HepG2 (cell line): ENCODE data around the gene SERPINE2. TPM values are rescaled to one million over a fixed set of nuclear protein-coding genes. Genes with fewer than 3 reads are reported as not detected.

Experiments used
- AKAP8 ChIP-seq: sonication (generic); formaldehyde crosslinking; IDR thresholded peaks from 2 replicates; pipeline ENCODE4 v1.5.1; 2020; ENCODE audit warnings: mild to moderate bottlenecking, missing genetic modification reagents
- DNMT1 ChIP-seq: sonication (generic); formaldehyde crosslinking; IDR thresholded peaks from 2 replicates; pipeline ENCODE4 v1.5.1; 2020; ENCODE audit warnings: mild to moderate bottlenecking, missing genetic modification reagents
- FOSL2 ChIP-seq: sonication (generic); formaldehyde crosslinking; IDR thresholded peaks from 2 replicates; pipeline ENCODE4 v1.4.0; 2020; ENCODE audit warnings: missing genetic modification reagents
- GTF2F1 ChIP-seq: fragments of 150-350 bp; IDR thresholded peaks from 2 replicates; pipeline ENCODE4 v1.6.1; 2014; ENCODE audit warnings: low read length
- HMG20A ChIP-seq: IDR thresholded peaks from 2 replicates; pipeline ENCODE4 v1.6.1; 2016; ENCODE audit warnings: borderline replicate concordance
- JARID2 ChIP-seq: sonication (generic); formaldehyde crosslinking; IDR thresholded peaks from 2 replicates; pipeline ENCODE4 v1.8.1; 2023; ENCODE audit warnings: missing genetic modification reagents, inconsistent platforms; ENCODE audit not compliant: insufficient replicate concordance
- KDM1A ChIP-seq: IDR thresholded peaks from 2 replicates; pipeline ENCODE4 v1.6.1; 2016; ENCODE audit warnings: missing compliant biosample characterization
- MTF2 ChIP-seq: sonication (generic); formaldehyde crosslinking; IDR thresholded peaks from 2 replicates; pipeline ENCODE4 v1.5.0; 2020; ENCODE audit warnings: missing genetic modification reagents, borderline replicate concordance
- NCOA2 ChIP-seq: sonication (generic); formaldehyde crosslinking; IDR thresholded peaks from 2 replicates; pipeline ENCODE4 v1.8.0; 2022; ENCODE audit warnings: inconsistent platforms
- NFKB2 ChIP-seq: sonication (generic); formaldehyde crosslinking; IDR thresholded peaks from 2 replicates; pipeline ENCODE4 v1.4.0; 2020; ENCODE audit warnings: missing genetic modification reagents, borderline replicate concordance
- REPIN1 ChIP-seq: sonication (generic); formaldehyde crosslinking; IDR thresholded peaks from 2 replicates; pipeline ENCODE4 v1.8.0; 2022; ENCODE audit warnings: missing genetic modification reagents, low read depth, mild to moderate bottlenecking, borderline replicate concordance
- SPEN ChIP-seq: sonication (generic); formaldehyde crosslinking; IDR thresholded peaks from 2 replicates; pipeline ENCODE4 v1.5.1; 2020; ENCODE audit warnings: low read depth, mild to moderate bottlenecking, missing genetic modification reagents
- TARDBP ChIP-seq: sonication (generic); formaldehyde crosslinking; IDR thresholded peaks from 2 replicates; pipeline ENCODE4 v1.8.0; 2022; ENCODE audit warnings: mild to moderate bottlenecking, missing genetic modification reagents
- ZBTB7A ChIP-seq: sonication (generic); formaldehyde crosslinking; IDR thresholded peaks from 2 replicates; pipeline ENCODE4 v1.8.0; 2022; ENCODE audit warnings: mild to moderate bottlenecking, missing genetic modification reagents
- ZNF205 ChIP-seq: IDR thresholded peaks from 2 replicates; pipeline ENCODE4 v1.6.1; 2018; ENCODE audit warnings: missing biosample characterization, missing genetic modification reagents
- ZNF251 ChIP-seq: sonication (generic); formaldehyde crosslinking; IDR thresholded peaks from 2 replicates; pipeline ENCODE4 v1.9.0; 2021; ENCODE audit warnings: mild to moderate bottlenecking, missing genetic modification reagents
- ZNF30 ChIP-seq: sonication (generic); formaldehyde crosslinking; IDR thresholded peaks from 2 replicates; pipeline ENCODE4 v1.5.0; 2020; ENCODE audit warnings: mild to moderate bottlenecking, missing genetic modification reagents
- ZNF460 ChIP-seq: sonication (generic); formaldehyde crosslinking; IDR thresholded peaks from 2 replicates; pipeline ENCODE4 v1.5.1; 2020; ENCODE audit warnings: missing genetic modification reagents, mild to moderate bottlenecking, borderline replicate concordance
- ZNF501 ChIP-seq: sonication (generic); formaldehyde crosslinking; IDR thresholded peaks from 2 replicates; pipeline ENCODE4 v1.5.1; 2020; ENCODE audit warnings: mild to moderate bottlenecking, moderate library complexity, missing genetic modification reagents
- ZNF543 ChIP-seq: sonication (generic); formaldehyde crosslinking; IDR thresholded peaks from 2 replicates; pipeline ENCODE4 v1.4.0; 2020; ENCODE audit warnings: mild to moderate bottlenecking, missing genetic modification reagents
- ZNF878 ChIP-seq: sonication (generic); formaldehyde crosslinking; IDR thresholded peaks from 2 replicates; pipeline ENCODE4 v1.8.1; 2023; ENCODE audit warnings: mild to moderate bottlenecking, missing genetic modification reagents, moderate library complexity
- ZSCAN25 ChIP-seq: sonication (generic); formaldehyde crosslinking; IDR thresholded peaks from 2 replicates; pipeline ENCODE4 v1.8.0; 2022; ENCODE audit warnings: mild to moderate bottlenecking, missing genetic modification reagents
- polyA plus RNA-seq, 8 experiments: library from polyadenylated mRNA; depleted of rRNA in 3 of 8; stranded (reverse) in 7 of 8; unstranded in 1 of 8; fragments of >200 nt; fragmentation: Illumina TruSeq in 4 of 8; extraction: Trizol in 4 of 8; gene quantifications; 2 replicates each; pipeline versions ENCODE4 v1.2.1 to v1.2.3, GENCODE V29; 2011 to 2016; ENCODE audit warnings: low read depth in 4 of 8, missing spikeins in 1 of 8, mixed read lengths in 1 of 8; ENCODE audit not compliant: insufficient read depth in 1 of 8
- total RNA-seq, 5 experiments: library from RNA; depleted of rRNA; stranded (reverse); fragments of >200 nt; fragmentation: Illumina TruSeq; extraction: Trizol; gene quantifications; 2 replicates each; pipeline ENCODE4 v1.2.3, GENCODE V29; 2016; ENCODE audit warnings: low read depth in 1 of 5
- TF ChIP-seq, protein P1 (sequence below): sonication (generic); formaldehyde crosslinking; IDR thresholded peaks from 2 replicates; pipeline ENCODE4 v1.5.0; 2020; ENCODE audit warnings: missing genetic modification reagents, mild to moderate bottlenecking, borderline replicate concordance
- TF ChIP-seq, protein P2 (sequence below): sonication (generic); formaldehyde crosslinking; IDR thresholded peaks from 2 replicates; pipeline ENCODE4 v1.5.0; 2020; ENCODE audit warnings: missing genetic modification reagents, mild to moderate bottlenecking, borderline replicate concordance
- TF ChIP-seq, protein P3 (sequence below): sonication (generic); formaldehyde crosslinking; IDR thresholded peaks from 2 replicates; pipeline ENCODE4 v1.8.0; 2023; ENCODE audit warnings: mild to moderate bottlenecking, missing genetic modification reagents
- TF ChIP-seq, protein P4 (sequence below): sonication (generic); formaldehyde crosslinking; IDR thresholded peaks from 2 replicates; pipeline ENCODE4 v1.8.0; 2022; ENCODE audit warnings: mild to moderate bottlenecking, missing genetic modification reagents

Gene SERPINE2
- total and polyA plus RNA-seq, 2 of the 13 experiments (the other 11 are each of a cell fraction or from before 2014, with no cell fraction given), result 7.9 to 18.1 TPM

DNA sequence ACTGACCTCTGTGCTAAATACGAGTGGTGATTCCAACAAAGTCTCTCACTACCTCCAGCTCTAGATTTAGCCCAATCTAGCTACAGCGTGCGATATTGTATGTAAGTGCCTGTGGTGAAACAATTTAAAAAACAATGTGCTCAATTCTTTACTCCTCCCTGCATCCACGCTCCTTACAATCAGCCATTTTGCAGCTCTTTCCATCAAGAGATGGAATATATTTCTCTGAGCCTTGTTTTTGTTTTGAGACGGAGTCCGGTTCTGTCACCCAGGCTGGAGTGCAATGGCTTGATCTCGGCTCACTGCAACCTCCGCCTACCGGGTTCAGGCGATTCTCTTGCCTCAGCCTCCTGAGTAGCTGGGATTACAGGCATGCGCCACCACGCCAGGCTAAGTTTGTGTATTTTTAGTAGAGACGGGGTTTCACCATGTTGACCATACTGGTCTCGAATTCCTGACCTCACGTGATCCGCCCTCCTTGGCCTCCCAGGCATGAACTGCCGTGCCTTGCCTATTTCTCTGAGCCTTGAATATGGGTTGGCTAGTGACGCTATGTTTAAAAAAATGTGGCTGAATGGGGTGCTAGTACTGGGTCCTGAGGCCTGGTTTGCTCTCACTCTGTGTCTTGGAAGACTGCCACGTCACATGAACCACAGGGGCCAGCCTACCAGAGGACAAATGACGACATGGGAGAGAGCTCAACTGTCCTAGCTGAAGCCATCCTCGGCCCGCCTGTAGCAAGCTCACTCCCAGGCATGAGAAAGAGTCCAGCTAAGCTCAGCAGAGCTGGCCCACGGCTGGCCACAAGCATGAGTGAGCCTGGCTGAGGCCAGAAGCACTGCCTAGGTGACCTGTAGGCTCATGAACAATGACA is 108.7 kb downstream of the SERPINE2 start (continued):
- TF ChIP-seq ZNF205 (CRISPR knock-in tag), result peak; percentile 50; the same call in 1 of the 2 replicates
- peak; percentile 70; the same call in 1 of the 2 replicates for TF ChIP-seq GTF2F1
- TF ChIP-seq DNMT1 (CRISPR knock-in tag), result peak; percentile 89
- peak; percentile 12; the same call in 1 of the 2 replicates for TF ChIP-seq KDM1A (CRISPR knock-in tag)
- TF ChIP-seq JARID2 (CRISPR knock-in tag), result peak; percentile 46
- TF ChIP-seq ZNF30 (CRISPR knock-in tag), result 0 out of 2 replicates have a peak, but pooled peaks have one; percentile 56
- peak; percentile 53 for TF ChIP-seq FOSL2 (CRISPR knock-in tag)
- 0 out of 2 replicates have a peak, but pooled peaks have one; percentile 45 for TF ChIP-seq ZBTB7A
- TF ChIP-seq, protein P1, sequence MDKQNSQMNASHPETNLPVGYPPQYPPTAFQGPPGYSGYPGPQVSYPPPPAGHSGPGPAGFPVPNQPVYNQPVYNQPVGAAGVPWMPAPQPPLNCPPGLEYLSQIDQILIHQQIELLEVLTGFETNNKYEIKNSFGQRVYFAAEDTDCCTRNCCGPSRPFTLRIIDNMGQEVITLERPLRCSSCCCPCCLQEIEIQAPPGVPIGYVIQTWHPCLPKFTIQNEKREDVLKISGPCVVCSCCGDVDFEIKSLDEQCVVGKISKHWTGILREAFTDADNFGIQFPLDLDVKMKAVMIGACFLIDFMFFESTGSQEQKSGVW (CRISPR knock-in tag), result no peak
- TF ChIP-seq TARDBP (CRISPR knock-in tag), result peak; percentile 76; the same call in 1 of the 2 replicates
- peak; percentile 63 for TF ChIP-seq NCOA2 (CRISPR knock-in tag)
- TF ChIP-seq SPEN (CRISPR knock-in tag), result peak; percentile 82
- 0 out of 2 replicates have a peak, but pooled peaks have one; percentile 33 for TF ChIP-seq ZNF251 (CRISPR knock-in tag)
- TF ChIP-seq ZNF501 (CRISPR knock-in tag), result peak; percentile 99
- TF ChIP-seq, protein P2, sequence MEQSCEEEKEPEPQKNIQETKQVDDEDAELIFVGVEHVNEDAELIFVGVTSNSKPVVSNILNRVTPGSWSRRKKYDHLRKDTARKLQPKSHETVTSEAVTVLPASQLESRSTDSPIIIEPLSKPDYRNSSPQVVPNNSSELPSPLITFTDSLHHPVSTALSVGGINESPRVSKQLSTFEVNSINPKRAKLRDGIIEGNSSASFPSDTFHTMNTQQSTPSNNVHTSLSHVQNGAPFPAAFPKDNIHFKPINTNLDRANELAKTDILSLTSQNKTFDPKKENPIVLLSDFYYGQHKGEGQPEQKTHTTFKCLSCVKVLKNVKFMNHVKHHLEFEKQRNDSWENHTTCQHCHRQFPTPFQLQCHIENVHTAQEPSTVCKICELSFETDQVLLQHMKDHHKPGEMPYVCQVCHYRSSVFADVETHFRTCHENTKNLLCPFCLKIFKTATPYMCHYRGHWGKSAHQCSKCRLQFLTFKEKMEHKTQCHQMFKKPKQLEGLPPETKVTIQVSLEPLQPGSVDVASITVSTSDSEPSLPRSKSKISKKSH (CRISPR knock-in tag), result peak; percentile 93
- TF ChIP-seq ZNF543, result peak; percentile 88
- peak; percentile 69 for TF ChIP-seq ZNF878 (CRISPR knock-in tag)
- 0 out of 2 replicates have a peak, but pooled peaks have one; percentile 68 for TF ChIP-seq MTF2 (CRISPR knock-in tag)
- TF ChIP-seq REPIN1 (CRISPR knock-in tag), result peak; percentile 90
- TF ChIP-seq NFKB2, result peak; percentile 79; the same call in 1 of the 2 replicates
- TF ChIP-seq AKAP8, result peak; percentile 93
- TF ChIP-seq, protein P3, sequence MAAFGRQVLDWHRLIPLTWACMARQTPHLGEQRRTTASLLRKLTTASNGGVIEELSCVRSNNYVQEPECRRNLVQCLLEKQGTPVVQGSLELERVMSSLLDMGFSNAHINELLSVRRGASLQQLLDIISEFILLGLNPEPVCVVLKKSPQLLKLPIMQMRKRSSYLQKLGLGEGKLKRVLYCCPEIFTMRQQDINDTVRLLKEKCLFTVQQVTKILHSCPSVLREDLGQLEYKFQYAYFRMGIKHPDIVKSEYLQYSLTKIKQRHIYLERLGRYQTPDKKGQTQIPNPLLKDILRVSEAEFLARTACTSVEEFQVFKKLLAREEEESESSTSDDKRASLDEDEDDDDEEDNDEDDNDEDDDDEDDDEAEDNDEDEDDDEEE (CRISPR knock-in tag), result peak; percentile 85; the same call in 1 of the 2 replicates
- peak; percentile 98 for TF ChIP-seq ZNF460
- TF ChIP-seq, protein P4, sequence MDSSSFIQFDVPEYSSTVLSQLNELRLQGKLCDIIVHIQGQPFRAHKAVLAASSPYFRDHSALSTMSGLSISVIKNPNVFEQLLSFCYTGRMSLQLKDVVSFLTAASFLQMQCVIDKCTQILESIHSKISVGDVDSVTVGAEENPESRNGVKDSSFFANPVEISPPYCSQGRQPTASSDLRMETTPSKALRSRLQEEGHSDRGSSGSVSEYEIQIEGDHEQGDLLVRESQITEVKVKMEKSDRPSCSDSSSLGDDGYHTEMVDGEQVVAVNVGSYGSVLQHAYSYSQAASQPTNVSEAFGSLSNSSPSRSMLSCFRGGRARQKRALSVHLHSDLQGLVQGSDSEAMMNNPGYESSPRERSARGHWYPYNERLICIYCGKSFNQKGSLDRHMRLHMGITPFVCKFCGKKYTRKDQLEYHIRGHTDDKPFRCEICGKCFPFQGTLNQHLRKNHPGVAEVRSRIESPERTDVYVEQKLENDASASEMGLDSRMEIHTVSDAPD (CRISPR knock-in tag), result peak; percentile 95
- TF ChIP-seq HMG20A (CRISPR knock-in tag), result peak; percentile 35; the same call in 1 of the 2 replicates
- peak; percentile 63 for TF ChIP-seq ZSCAN25
